ENCODE data around the gene FAM20C. TPM values are rescaled to one million over a fixed set of nuclear protein-coding genes. Genes with fewer than 3 reads are reported as not detected.

FAM20C gene
- total RNA-seq, 1 experiment from 2014 or later = 35.8 TPM

DNA sequence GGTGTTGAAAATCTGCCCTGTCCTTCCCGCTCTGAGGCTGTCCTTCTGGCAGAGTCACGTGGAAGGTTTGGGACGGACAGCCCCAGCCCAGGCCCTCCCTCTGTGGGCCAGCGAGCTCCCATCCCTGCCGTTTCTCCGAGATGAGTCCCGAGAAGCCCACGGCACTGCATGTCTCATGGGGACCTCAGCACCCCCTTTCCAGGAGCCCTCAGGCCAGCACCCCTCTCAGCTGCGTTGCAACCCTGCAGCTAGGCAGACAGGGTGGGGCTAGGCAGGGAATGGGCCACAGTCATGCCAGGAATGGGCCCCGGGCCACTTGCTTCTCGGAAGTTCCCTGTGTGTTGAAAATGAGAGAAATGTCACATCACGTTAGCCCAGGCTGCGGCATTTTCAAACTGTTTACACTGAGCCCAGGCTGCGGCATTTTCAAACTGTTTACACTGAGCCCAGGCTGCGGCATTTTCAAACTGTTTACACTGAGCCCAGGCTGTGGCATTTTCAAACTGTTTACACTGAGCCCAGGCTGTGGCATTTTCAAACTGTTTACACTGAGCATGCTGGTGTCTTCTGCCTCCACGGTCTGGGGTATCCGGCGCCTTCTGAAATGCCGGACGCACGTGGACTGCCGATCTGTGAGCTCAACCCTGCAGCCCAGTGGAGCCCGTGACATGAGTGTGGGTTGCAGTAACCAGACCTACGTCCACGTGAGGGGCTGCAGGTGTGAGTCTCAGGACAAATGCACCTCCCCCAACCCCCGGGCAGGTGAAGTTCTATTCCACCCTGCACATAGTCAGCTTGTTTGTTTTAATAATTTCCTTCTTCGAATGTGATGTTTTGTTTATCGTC, 42.6 kb downstream of the FAM20C start:
- no TSS peak for BruUV-seq (replicated peaks)
- H3K27ac ChIP-seq (ENCODE audit: low read depth, low read length, poor library complexity, severe bottlenecking) = no peak overlapping the region
- no peaks in the 10 kb centered on the region for H3K27me3 ChIP-seq (replicated peaks; ENCODE audit: insufficient read depth, low read depth, low read length, poor library complexity)
- H3K4me1 ChIP-seq (ENCODE audit: insufficient read depth, low read length, poor library complexity, severe bottlenecking) = no peaks in the 10 kb centered on the region
- no peak overlapping the region for H3K4me3 ChIP-seq (ENCODE audit: low read depth, low read length, poor library complexity, severe bottlenecking)
- intact Hi-C loops (cut with micrococcal nuclease; ENCODE audit: unreplicated experiment) = no loop called here
- TF ChIP-seq, protein P1, sequence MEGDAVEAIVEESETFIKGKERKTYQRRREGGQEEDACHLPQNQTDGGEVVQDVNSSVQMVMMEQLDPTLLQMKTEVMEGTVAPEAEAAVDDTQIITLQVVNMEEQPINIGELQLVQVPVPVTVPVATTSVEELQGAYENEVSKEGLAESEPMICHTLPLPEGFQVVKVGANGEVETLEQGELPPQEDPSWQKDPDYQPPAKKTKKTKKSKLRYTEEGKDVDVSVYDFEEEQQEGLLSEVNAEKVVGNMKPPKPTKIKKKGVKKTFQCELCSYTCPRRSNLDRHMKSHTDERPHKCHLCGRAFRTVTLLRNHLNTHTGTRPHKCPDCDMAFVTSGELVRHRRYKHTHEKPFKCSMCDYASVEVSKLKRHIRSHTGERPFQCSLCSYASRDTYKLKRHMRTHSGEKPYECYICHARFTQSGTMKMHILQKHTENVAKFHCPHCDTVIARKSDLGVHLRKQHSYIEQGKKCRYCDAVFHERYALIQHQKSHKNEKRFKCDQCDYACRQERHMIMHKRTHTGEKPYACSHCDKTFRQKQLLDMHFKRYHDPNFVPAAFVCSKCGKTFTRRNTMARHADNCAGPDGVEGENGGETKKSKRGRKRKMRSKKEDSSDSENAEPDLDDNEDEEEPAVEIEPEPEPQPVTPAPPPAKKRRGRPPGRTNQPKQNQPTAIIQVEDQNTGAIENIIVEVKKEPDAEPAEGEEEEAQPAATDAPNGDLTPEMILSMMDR (conservative IDR thresholded peaks at IDR 0.05; ENCODE audit: low read depth, low read length) = no peak
- TF ChIP-seq EZH2 (IDR thresholded peaks at IDR 0.05; ENCODE audit: borderline replicate concordance, low read depth, low read length, poor library complexity, severe bottlenecking) = no peak
- no peak for DNase-seq (ENCODE audit: low spot score)
- CTCF ChIA-PET = no interaction called here
- H3K36me3 ChIP-seq (ENCODE audit: insufficient read depth, low read length, poor library complexity, severe bottlenecking) = no peaks in the 10 kb centered on the region
- POLR2A ChIA-PET (ENCODE audit: low non-redundant PET) = no interaction called here
- H3K9me3 ChIP-seq (ENCODE audit: low read depth, low read length, poor library complexity, severe bottlenecking) = no peaks in the 10 kb centered on the region

DNA sequence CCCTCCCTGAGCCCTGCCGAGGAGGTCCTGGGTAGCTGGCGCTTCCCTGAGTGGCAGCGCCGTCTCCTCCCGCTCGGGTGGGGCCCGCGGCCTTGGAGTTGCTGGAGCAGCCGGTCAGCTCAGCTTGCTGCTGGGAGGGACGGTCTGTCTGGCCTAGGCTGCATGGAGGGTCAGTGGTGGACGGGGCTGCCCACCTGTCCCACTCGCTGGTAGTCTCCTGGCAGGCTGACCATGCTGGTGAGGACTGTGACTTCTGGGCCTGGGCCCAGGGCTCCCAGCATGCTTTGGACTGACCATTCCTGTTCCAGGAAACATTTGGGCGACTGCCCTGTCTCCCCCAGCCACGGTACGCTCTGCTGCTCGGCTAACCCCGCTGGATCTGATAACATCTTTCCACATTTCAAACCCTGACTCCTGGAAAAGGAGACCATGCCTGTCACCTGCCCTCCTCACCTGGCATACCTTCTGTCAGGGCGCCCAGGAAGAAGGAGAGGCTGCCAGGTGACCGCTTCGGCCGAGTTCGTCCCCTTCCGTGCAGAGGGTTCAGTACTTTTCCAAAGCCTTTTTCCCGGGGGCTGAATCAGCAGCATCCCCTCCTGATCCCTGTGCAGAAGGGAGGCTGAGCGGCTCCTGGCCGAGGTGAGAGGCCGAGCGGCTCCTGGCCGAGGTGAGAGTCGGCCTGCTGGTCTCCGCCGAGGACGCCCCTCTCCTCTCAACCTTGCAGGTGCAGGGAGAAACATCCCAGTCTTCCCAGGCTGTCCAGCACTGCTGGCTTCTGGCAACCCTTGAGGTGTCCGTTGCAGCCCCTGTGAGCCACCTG, 43.4 kb downstream of the FAM20C start:
- DNase-seq (ENCODE audit: low spot score) = no peak
- Histone ChIP-seq H3K36me3 (ENCODE audit: insufficient read depth, low read length, poor library complexity, severe bottlenecking) (no peaks in the 10 kb centered on the region), H3K9me3 (ENCODE audit: low read depth, low read length, poor library complexity, severe bottlenecking) (no peaks in the 10 kb centered on the region), H3K4me1 (ENCODE audit: insufficient read depth, low read length, poor library complexity, severe bottlenecking) (no peaks in the 10 kb centered on the region), H3K4me3 (ENCODE audit: low read depth, low read length, poor library complexity, severe bottlenecking) (no peak overlapping the region), H3K27ac (ENCODE audit: low read depth, low read length, poor library complexity, severe bottlenecking) (no peak overlapping the region), H3K27me3 (replicated peaks; ENCODE audit: insufficient read depth, low read depth, low read length, poor library complexity) (no peaks in the 10 kb centered on the region)
- CTCF ChIA-PET = no interaction called here
- no TSS peak for BruUV-seq (replicated peaks)
- intact Hi-C loops (cut with micrococcal nuclease; ENCODE audit: unreplicated experiment) = no loop called here
- POLR2A ChIA-PET (ENCODE audit: low non-redundant PET) = no interaction called here
- TF ChIP-seq EZH2 (IDR thresholded peaks at IDR 0.05; ENCODE audit: borderline replicate concordance, low read depth, low read length, poor library complexity, severe bottlenecking) = no peak
- TF ChIP-seq, protein P1 (conservative IDR thresholded peaks at IDR 0.05; ENCODE audit: low read depth, low read length) = no peak

DNA sequence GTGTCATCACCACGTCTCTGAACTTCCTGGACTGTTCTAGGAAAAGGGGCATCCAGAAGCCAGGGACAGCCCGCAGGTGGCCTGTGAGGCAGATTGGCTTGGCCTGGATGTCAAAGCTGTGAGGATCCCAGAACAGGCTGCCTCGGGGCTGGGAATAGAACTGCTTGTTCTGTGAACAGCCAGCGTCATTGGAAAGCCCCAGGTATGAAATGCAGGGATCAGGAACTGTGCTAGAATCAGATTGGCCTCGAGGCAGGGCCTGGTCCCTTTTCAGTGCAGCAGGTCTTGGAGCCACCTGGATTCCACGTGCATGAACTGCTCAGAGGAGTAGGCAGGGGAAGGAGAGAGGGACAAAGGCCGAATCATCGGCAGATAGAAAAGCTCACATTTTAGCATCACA, 44.6 kb downstream of the FAM20C start:
- Histone ChIP-seq H3K4me3 (ENCODE audit: low read depth, low read length, poor library complexity, severe bottlenecking) (no peak overlapping the region), H3K27me3 (replicated peaks; ENCODE audit: insufficient read depth, low read depth, low read length, poor library complexity) (no peaks in the 10 kb centered on the region), H3K27ac (ENCODE audit: low read depth, low read length, poor library complexity, severe bottlenecking) (no peak overlapping the region), H3K9me3 (ENCODE audit: low read depth, low read length, poor library complexity, severe bottlenecking) (no peaks in the 10 kb centered on the region), H3K4me1 (ENCODE audit: insufficient read depth, low read length, poor library complexity, severe bottlenecking) (no peaks in the 10 kb centered on the region), H3K36me3 (ENCODE audit: insufficient read depth, low read length, poor library complexity, severe bottlenecking) (no peaks in the 10 kb centered on the region)
- no peak for DNase-seq (ENCODE audit: low spot score)
- CTCF ChIA-PET = no interaction called here
- no TSS peak for BruUV-seq (replicated peaks)
- intact Hi-C loops (cut with micrococcal nuclease; ENCODE audit: unreplicated experiment) = no loop called here
- POLR2A ChIA-PET (ENCODE audit: low non-redundant PET) = no interaction called here
- TF ChIP-seq, protein P1 (conservative IDR thresholded peaks at IDR 0.05; ENCODE audit: low read depth, low read length) = no peak
- TF ChIP-seq EZH2 (IDR thresholded peaks at IDR 0.05; ENCODE audit: borderline replicate concordance, low read depth, low read length, poor library complexity, severe bottlenecking) = no peak

All from A673 (cell line).